ENCODE data around the gene NDOR1. TPM values are rescaled to one million over a fixed set of nuclear protein-coding genes. Genes with fewer than 3 reads are reported as not detected.

The NDOR1 gene
- total RNA-seq, 4 donors from 2014 or later = 5.3 to 11.2 (median 7.7) TPM

GRCh38 chr9:137215196-137215986 is 9.9 kb downstream of the NDOR1 start:
- no peaks in the 10 kb centered on the region for H3K9me3 ChIP-seq
- no peak overlapping the region for H3K4me3 ChIP-seq
- intact Hi-C loops (cut with DNase I) = no loop called here
- H3K4me1 ChIP-seq = peaks cover 15 to 39% (median 16%) of the 10 kb centered on the region in 3 donors
- H3K27ac ChIP-seq = no peak overlapping the region
- H3K27me3 ChIP-seq = no peaks in the 10 kb centered on the region
- TF ChIP-seq CTCF (IDR thresholded peaks at IDR 0.05) (no peak), POLR2A (IDR thresholded peaks at IDR 0.05) (no peak)
- WGBS, 2 donors = 61% methylated on average over 4 of the region's 22 CpGs; no CpG with 5 or more reads in 1 of the 2 donors
- H3K36me3 ChIP-seq = peaks cover 0 to 33% (median 0%) of the 10 kb centered on the region in 3 donors
- DNase-seq = no peak

GRCh38 chr9:137216188-137216965 is 10.9 kb downstream of the NDOR1 start:
- Histone ChIP-seq H3K4me1 (peaks cover 16 to 49% (median 17%) of the 10 kb centered on the region in 3 donors), H3K27me3 (no peaks in the 10 kb centered on the region), H3K27ac (peak overlapping the region; percentile 83 to 92 (median 90)), H3K9me3 (no peaks in the 10 kb centered on the region), H3K4me3 (peak overlapping the region in 1 of 4 donors; percentile 51), H3K36me3 (peaks cover 0 to 29% (median 0%) of the 10 kb centered on the region in 3 donors)
- 70 to 96% methylated on average over 2 to 9 of the region's 30 CpGs for WGBS, 2 donors
- intact Hi-C loops (cut with DNase I) = no loop called here
- DNase-seq = no peak
- TF ChIP-seq POLR2A (IDR thresholded peaks at IDR 0.05) (no peak), CTCF (IDR thresholded peaks at IDR 0.05) (no peak)

GRCh38 chr9:137217276-137218211 is 12.0 kb downstream of the NDOR1 start:
- Histone ChIP-seq H3K4me1 (peaks cover 22 to 57% (median 25%) of the 10 kb centered on the region in 3 donors), H3K27me3 (no peaks in the 10 kb centered on the region), H3K36me3 (peaks cover 0 to 29% (median 0%) of the 10 kb centered on the region in 3 donors), H3K9me3 (no peaks in the 10 kb centered on the region), H3K4me3 (peak overlapping the region; percentile 37 to 66 (median 50)), H3K27ac (peak overlapping the region; percentile 83 to 92 (median 90))
- WGBS, 2 donors = 49% methylated on average over 9 of the region's 36 CpGs; no CpG with 5 or more reads in 1 of the 2 donors
- DNase-seq = no peak
- intact Hi-C loops (cut with DNase I) = no loop called here
- peak in 2 of 6 experiments; percentile 11 to 15 for TF ChIP-seq CTCF (IDR thresholded peaks at IDR 0.05)
- TF ChIP-seq POLR2A (IDR thresholded peaks at IDR 0.05) = peak in 2 of 4 donors; percentile 50 to 70

- Histone ChIP-seq H3K27me3 (no peaks in the 10 kb centered on the region), H3K4me3 (peak overlapping the region; percentile 37 to 66 (median 50)), H3K36me3 (peaks cover 0 to 29% (median 0%) of the 10 kb centered on the region in 3 donors), H3K9me3 (no peaks in the 10 kb centered on the region), H3K4me1 (peaks cover 28 to 64% (median 31%) of the 10 kb centered on the region in 3 donors), H3K27ac (peak overlapping the region; percentile 83 to 92 (median 90))
- no peak for DNase-seq
- WGBS, 2 donors = 67% methylated on average over 2 of the region's 30 CpGs; no CpG with 5 or more reads in 1 of the 2 donors
- no peak for TF ChIP-seq POLR2A (IDR thresholded peaks at IDR 0.05)
- TF ChIP-seq CTCF (IDR thresholded peaks at IDR 0.05) = no peak
- intact Hi-C loops (cut with DNase I) = no loop called here
These were observed 12.8 kb downstream of the NDOR1 start for GRCh38 chr9:137218212-137218753.
